Measurements from ENCODE around the gene ARMC3. TPM values are rescaled to one million over a fixed set of nuclear protein-coding genes. Genes with fewer than 3 reads are reported as not detected.

ARMC3 gene
- total RNA-seq, 1 experiment from 2014 or later: not detected

DNA sequence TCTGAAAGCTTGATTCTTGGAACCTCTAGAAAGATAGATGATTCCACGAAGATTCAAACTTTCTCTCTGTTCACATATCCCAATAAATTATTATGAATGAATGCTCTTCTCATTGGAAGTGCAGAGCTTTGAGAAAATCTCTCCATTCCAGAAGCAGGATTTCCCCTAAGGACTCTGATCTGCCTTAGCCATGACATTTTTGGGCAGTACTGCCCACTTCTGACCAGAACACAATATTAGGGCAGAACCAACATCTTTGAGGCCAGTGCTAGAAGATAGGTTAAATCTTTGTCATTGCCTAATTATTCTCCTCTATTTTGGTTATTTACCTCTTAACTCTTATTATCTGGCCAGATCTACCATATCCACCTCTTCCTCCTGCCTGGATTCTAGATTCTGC, 49.9 kb downstream of the ARMC3 start:
- no peak for TF ChIP-seq EZH2 (IDR thresholded peaks at IDR 0.05; ENCODE audit: borderline replicate concordance, low read depth, low read length, poor library complexity, severe bottlenecking)
- TF ChIP-seq, protein P1, sequence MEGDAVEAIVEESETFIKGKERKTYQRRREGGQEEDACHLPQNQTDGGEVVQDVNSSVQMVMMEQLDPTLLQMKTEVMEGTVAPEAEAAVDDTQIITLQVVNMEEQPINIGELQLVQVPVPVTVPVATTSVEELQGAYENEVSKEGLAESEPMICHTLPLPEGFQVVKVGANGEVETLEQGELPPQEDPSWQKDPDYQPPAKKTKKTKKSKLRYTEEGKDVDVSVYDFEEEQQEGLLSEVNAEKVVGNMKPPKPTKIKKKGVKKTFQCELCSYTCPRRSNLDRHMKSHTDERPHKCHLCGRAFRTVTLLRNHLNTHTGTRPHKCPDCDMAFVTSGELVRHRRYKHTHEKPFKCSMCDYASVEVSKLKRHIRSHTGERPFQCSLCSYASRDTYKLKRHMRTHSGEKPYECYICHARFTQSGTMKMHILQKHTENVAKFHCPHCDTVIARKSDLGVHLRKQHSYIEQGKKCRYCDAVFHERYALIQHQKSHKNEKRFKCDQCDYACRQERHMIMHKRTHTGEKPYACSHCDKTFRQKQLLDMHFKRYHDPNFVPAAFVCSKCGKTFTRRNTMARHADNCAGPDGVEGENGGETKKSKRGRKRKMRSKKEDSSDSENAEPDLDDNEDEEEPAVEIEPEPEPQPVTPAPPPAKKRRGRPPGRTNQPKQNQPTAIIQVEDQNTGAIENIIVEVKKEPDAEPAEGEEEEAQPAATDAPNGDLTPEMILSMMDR (conservative IDR thresholded peaks at IDR 0.05; ENCODE audit: low read depth, low read length): no peak
- CTCF ChIA-PET: no interaction called here
- H3K9me3 ChIP-seq (ENCODE audit: low read depth, low read length, poor library complexity, severe bottlenecking): no peaks in the 10 kb centered on the region
- POLR2A ChIA-PET (ENCODE audit: low non-redundant PET): no interaction called here
- H3K27me3 ChIP-seq (replicated peaks; ENCODE audit: insufficient read depth, low read depth, low read length, poor library complexity): peaks cover 33% of the 10 kb centered on the region
- no TSS peak for BruUV-seq (replicated peaks)
- H3K4me1 ChIP-seq (ENCODE audit: insufficient read depth, low read length, poor library complexity, severe bottlenecking): peaks cover 16% of the 10 kb centered on the region
- DNase-seq (ENCODE audit: low spot score): no peak
- no peaks in the 10 kb centered on the region for H3K36me3 ChIP-seq (ENCODE audit: insufficient read depth, low read length, poor library complexity, severe bottlenecking)
- no peak overlapping the region for H3K27ac ChIP-seq (ENCODE audit: low read depth, low read length, poor library complexity, severe bottlenecking)
- intact Hi-C loops (cut with micrococcal nuclease; ENCODE audit: unreplicated experiment): no loop called here
- H3K4me3 ChIP-seq (ENCODE audit: low read depth, low read length, poor library complexity, severe bottlenecking): no peak overlapping the region

DNA sequence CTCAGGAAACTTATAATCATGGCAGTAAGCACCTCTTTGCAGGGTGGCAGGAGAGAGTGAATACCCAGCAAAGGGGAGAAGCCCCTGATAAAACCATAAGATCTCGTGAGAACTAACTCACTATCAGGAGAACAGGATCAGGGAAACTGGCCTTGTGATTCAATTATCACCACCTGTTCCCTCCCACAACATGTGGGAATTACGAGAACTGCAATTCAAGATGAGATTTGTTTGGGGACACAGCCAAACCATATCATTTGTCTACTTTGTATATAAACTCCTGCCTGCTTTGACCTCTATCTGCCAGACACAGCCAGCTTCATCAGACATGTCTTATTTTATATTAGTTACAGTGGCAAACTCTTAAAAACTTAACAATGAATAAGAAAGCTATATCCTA, 50.4 kb downstream of the ARMC3 start:
- ChIA-PET CTCF (no interaction called here), POLR2A (ENCODE audit: low non-redundant PET) (no interaction called here)
- Histone ChIP-seq H3K9me3 (ENCODE audit: low read depth, low read length, poor library complexity, severe bottlenecking) (no peaks in the 10 kb centered on the region), H3K27ac (ENCODE audit: low read depth, low read length, poor library complexity, severe bottlenecking) (no peak overlapping the region), H3K4me1 (ENCODE audit: insufficient read depth, low read length, poor library complexity, severe bottlenecking) (peaks cover 16% of the 10 kb centered on the region), H3K36me3 (ENCODE audit: insufficient read depth, low read length, poor library complexity, severe bottlenecking) (no peaks in the 10 kb centered on the region), H3K27me3 (replicated peaks; ENCODE audit: insufficient read depth, low read depth, low read length, poor library complexity) (peaks cover 33% of the 10 kb centered on the region), H3K4me3 (ENCODE audit: low read depth, low read length, poor library complexity, severe bottlenecking) (no peak overlapping the region)
- TF ChIP-seq, protein P1 (conservative IDR thresholded peaks at IDR 0.05; ENCODE audit: low read depth, low read length): no peak
- TF ChIP-seq EZH2 (IDR thresholded peaks at IDR 0.05; ENCODE audit: borderline replicate concordance, low read depth, low read length, poor library complexity, severe bottlenecking): no peak
- no peak for DNase-seq (ENCODE audit: low spot score)
- intact Hi-C loops (cut with micrococcal nuclease; ENCODE audit: unreplicated experiment): no loop called here
- no TSS peak for BruUV-seq (replicated peaks)

GRCh38 chr10:22978918-22979317, 51.1 kb downstream of the ARMC3 start:
- BruUV-seq (replicated peaks): no TSS peak
- peaks cover 16% of the 10 kb centered on the region for H3K4me1 ChIP-seq (ENCODE audit: insufficient read depth, low read length, poor library complexity, severe bottlenecking)
- H3K36me3 ChIP-seq (ENCODE audit: insufficient read depth, low read length, poor library complexity, severe bottlenecking): no peaks in the 10 kb centered on the region
- H3K27me3 ChIP-seq (replicated peaks; ENCODE audit: insufficient read depth, low read depth, low read length, poor library complexity): peaks cover 33% of the 10 kb centered on the region
- H3K4me3 ChIP-seq (ENCODE audit: low read depth, low read length, poor library complexity, severe bottlenecking): no peak overlapping the region
- intact Hi-C loops (cut with micrococcal nuclease; ENCODE audit: unreplicated experiment): no loop called here
- H3K27ac ChIP-seq (ENCODE audit: low read depth, low read length, poor library complexity, severe bottlenecking): no peak overlapping the region
- ChIA-PET CTCF (no interaction called here), POLR2A (ENCODE audit: low non-redundant PET) (no interaction called here)
- no peaks in the 10 kb centered on the region for H3K9me3 ChIP-seq (ENCODE audit: low read depth, low read length, poor library complexity, severe bottlenecking)
- TF ChIP-seq, protein P1 (conservative IDR thresholded peaks at IDR 0.05; ENCODE audit: low read depth, low read length): no peak
- no peak for TF ChIP-seq EZH2 (IDR thresholded peaks at IDR 0.05; ENCODE audit: borderline replicate concordance, low read depth, low read length, poor library complexity, severe bottlenecking)
- DNase-seq (ENCODE audit: low spot score): peak; percentile 35

Data from A673 (cell line).